Measurements from ENCODE around the gene RUFY3.
"Not testable (repeated sequence)": the region's sequence is repeated elsewhere in the genome, so short reads cannot be mapped to it uniquely, and the experiment has no call there.

RUFY3 gene

GRCh38 chr4:70722199-70722791, 531 bp downstream of the RUFY3 start:
- TF ChIP-seq CTCF (conservative IDR thresholded peaks at IDR 0.05) (no peak), ZFX (IDR thresholded peaks at IDR 0.05) (no peak)
- H3K27ac ChIP-seq, result no peak overlapping the region

- no peak for TF ChIP-seq ZFX (IDR thresholded peaks at IDR 0.05)
- no peak for TF ChIP-seq CTCF (conservative IDR thresholded peaks at IDR 0.05)
Observed at GRCh38 chr4:70724463-70724862, 2.7 kb downstream of the RUFY3 start.

GRCh38 chr4:70725633-70726032, 3.9 kb downstream of the RUFY3 start:
- no peak for TF ChIP-seq CTCF (conservative IDR thresholded peaks at IDR 0.05)
- TF ChIP-seq ZFX (IDR thresholded peaks at IDR 0.05), result no peak

More at GRCh38 chr4:70724463-70724862, 2.7 kb downstream of the RUFY3 start:
- H3K27ac ChIP-seq, result no peak overlapping the region

GRCh38 chr4:70726515-70726914, 4.8 kb downstream of the RUFY3 start:
- not testable (repeated sequence) for H3K27ac ChIP-seq

More at GRCh38 chr4:70725633-70726032, 3.9 kb downstream of the RUFY3 start:
- H3K27ac ChIP-seq, result no peak overlapping the region

- TF ChIP-seq ZFX (IDR thresholded peaks at IDR 0.05) (no peak), CTCF (conservative IDR thresholded peaks at IDR 0.05) (no peak)
- H3K27ac ChIP-seq, result no peak overlapping the region
Observed at GRCh38 chr4:70728091-70728490, 6.3 kb downstream of the RUFY3 start.

GRCh38 chr4:70732878-70733277, 11.1 kb downstream of the RUFY3 start:
- H3K27ac ChIP-seq, result not testable (repeated sequence)

- no peak overlapping the region for H3K27ac ChIP-seq
- TF ChIP-seq CTCF (conservative IDR thresholded peaks at IDR 0.05) (no peak), ZFX (IDR thresholded peaks at IDR 0.05) (no peak)
Observed at GRCh38 chr4:70734168-70734954, 12.6 kb downstream of the RUFY3 start.

- H3K27ac ChIP-seq, result no peak overlapping the region
Observed at GRCh38 chr4:70734971-70735370, 13.2 kb downstream of the RUFY3 start.

More at GRCh38 chr4:70734971-70735370, 13.2 kb downstream of the RUFY3 start:
- TF ChIP-seq ZFX (IDR thresholded peaks at IDR 0.05), result no peak
- TF ChIP-seq CTCF (conservative IDR thresholded peaks at IDR 0.05), result no peak
